B cell (primary cell): ENCODE results near the gene HSP90B1. TPM values are rescaled to one million over a fixed set of nuclear protein-coding genes. Genes with fewer than 3 reads are reported as not detected.

Source experiments
- ATAC-seq: fragments of 200-7000 bp; cut with Tn5 transposase; one replicate; pipeline ENCODE4 v1.10.0; 2021; ENCODE audit warnings: low read depth, mild to moderate bottlenecking, moderate number of reproducible peaks, moderate library complexity
- CTCF ChIA-PET: fragments of 350-600 bp; sonication (Branson Sonifier 250); formaldehyde crosslinking; loops from one replicate; lab custom pipeline; 2021; ENCODE audit warnings: antibody characterized with exemption, inconsistent platforms; lab: Charles Lee
- POLR2A ChIA-PET: fragments of 350-600 bp; sonication (Branson Sonifier 250); formaldehyde crosslinking; loops from one replicate; lab custom pipeline; 2021; ENCODE audit warnings: antibody characterized with exemption; lab: Charles Lee
- DNase-seq: peaks from one replicate; pipeline ENCODE4 v3.0.0; 2013
- H2AFZ ChIP-seq: 2 replicates; pipeline ENCODE4 v1.6.1; 2012; ENCODE audit warnings: mild to moderate bottlenecking, low read depth, low read length; ENCODE audit not compliant: insufficient read depth, poor library complexity, severe bottlenecking
- H3K27ac ChIP-seq, 2 donors: 1 replicate in 1 of 2; 2 replicates in 1 of 2; pipeline ENCODE4 v1.5.1; 2012 to 2013; ENCODE audit warnings: low read length in 2 of 2, mild to moderate bottlenecking in 2 of 2, moderate library complexity in 1 of 2
- H3K27me3 ChIP-seq, 4 experiments: fragments of 200-600 bp in 1 of 4; sonication (generic) in 1 of 4; replicated peaks in 1 of 4; 1 replicate in 2 of 4; 2 replicates in 2 of 4; pipeline versions ENCODE4 v1.6.1 to v1.7.0; 2013 to 2016; ENCODE audit warnings: low read length in 3 of 4, mild to moderate bottlenecking in 2 of 4, mixed read lengths in 1 of 4, moderate library complexity in 1 of 4; ENCODE audit not compliant: insufficient read depth in 4 of 4, control insufficient read depth in 3 of 4; ENCODE audit errors: control extremely low read depth in 1 of 4
- H3K36me3 ChIP-seq, 2 experiments: replicated peaks in 1 of 2; 1 replicate in 1 of 2; 2 replicates in 1 of 2; pipeline versions ENCODE4 v1.6.1 to v1.7.1; 2013; ENCODE audit warnings: low read length in 1 of 2; ENCODE audit not compliant: insufficient read depth in 2 of 2, control insufficient read depth in 1 of 2; ENCODE audit errors: control extremely low read depth in 1 of 2, extremely low read depth in 1 of 2
- H3K4me1 ChIP-seq, 2 donors: fragments of 200-600 bp in 1 of 2; sonication (generic) in 1 of 2; 1 replicate in 1 of 2; 2 replicates in 1 of 2; pipeline versions ENCODE4 v1.5.1 to v1.6.1; 2013 to 2017; ENCODE audit warnings: low read length in 2 of 2; ENCODE audit not compliant: control insufficient read depth in 2 of 2, insufficient read depth in 2 of 2
- H3K4me2 ChIP-seq: replicated peaks from 2 replicates; pipeline ENCODE3; 2012; ENCODE audit warnings: mild to moderate bottlenecking, low read depth, low read length; ENCODE audit not compliant: poor library complexity, severe bottlenecking
- H3K4me3 ChIP-seq, 5 experiments: fragments of 200-600 bp in 1 of 5; sonication (generic) in 1 of 5; 1 replicate in 3 of 5; 2 replicates in 2 of 5; pipeline versions ENCODE4 v1.5.1 to v1.7.0; 2011 to 2016; ENCODE audit warnings: low read length in 4 of 5, mild to moderate bottlenecking in 4 of 5, low read depth in 2 of 5, control low read depth in 1 of 5, moderate library complexity in 1 of 5; ENCODE audit not compliant: insufficient read depth in 1 of 5; ENCODE audit errors: control extremely low read depth in 1 of 5, extremely low read depth in 1 of 5
- H3K79me2 ChIP-seq: fragments of 200-600 bp; sonication (generic); one replicate; pipeline ENCODE4 v1.6.0; 2016; ENCODE audit warnings: low read length; ENCODE audit not compliant: control insufficient read depth, insufficient read depth
- H3K9ac ChIP-seq: fragments of 200-600 bp; sonication (generic); 2 replicates; pipeline ENCODE4 v1.6.1; 2017; ENCODE audit warnings: mild to moderate bottlenecking, low read length, moderate library complexity
- H3K9me3 ChIP-seq, 3 donors: one replicate each; pipeline versions ENCODE4 v1.6.1 to v1.7.1; 2013; ENCODE audit warnings: low read length in 2 of 3; ENCODE audit not compliant: control insufficient read depth in 2 of 3, insufficient read depth in 1 of 3; ENCODE audit errors: control extremely low read depth in 1 of 3
- H4K20me1 ChIP-seq: 2 replicates; pipeline ENCODE4 v1.6.0; 2012; ENCODE audit warnings: mild to moderate bottlenecking, low read length; ENCODE audit not compliant: insufficient read depth, control insufficient read depth, poor library complexity, severe bottlenecking
- H3K27ac Mint-ChIP-seq: one replicate; pipeline ENCODE4 v1.8.0; 2021; ENCODE audit warnings: mixed read lengths
- H3K27me3 Mint-ChIP-seq: one replicate; pipeline ENCODE4 v1.8.0; 2021; ENCODE audit warnings: mixed read lengths
- H3K4me1 Mint-ChIP-seq: one replicate; pipeline ENCODE4 v1.8.0; 2021; ENCODE audit warnings: mixed read lengths
- H3K4me3 Mint-ChIP-seq: one replicate; pipeline ENCODE4 v1.8.0; 2021; ENCODE audit warnings: mixed read lengths
- H3K9me3 Mint-ChIP-seq: one replicate; pipeline ENCODE4 v1.8.0; 2022; ENCODE audit warnings: mixed read lengths; ENCODE audit not compliant: insufficient read depth
- CTCF ChIP-seq: fragments of 200-600 bp; IDR thresholded peaks from one replicate; pipeline ENCODE4 v1.8.0; 2022; ENCODE audit warnings: antibody characterized with exemption, mild to moderate bottlenecking
- EZH2 ChIP-seq: IDR thresholded peaks from 2 replicates; pipeline ENCODE4 v1.6.1; 2012; ENCODE audit warnings: borderline replicate concordance, low read depth, mild to moderate bottlenecking, moderate library complexity, low read length; ENCODE audit not compliant: insufficient read depth, poor library complexity, severe bottlenecking
- WGBS: methylation state at CpG from one replicate; pipeline ENCODE4 v1.1.5; 2013; ENCODE audit warnings: missing lambda C conversion rate; ENCODE audit not compliant: insufficient coverage; 5-methylcytosine and 5-hydroxymethylcytosine counted together
- intact Hi-C: fragments of 100-400 bp; cut with micrococcal nuclease; formaldehyde crosslinking; loops from one replicate; pipeline ENCODE4 v1.10.0; 2022
- polyA plus RNA-seq: library from polyadenylated mRNA; depleted of rRNA; stranded (reverse); fragments of >200 nt; gene quantifications from 2 replicates; pipeline ENCODE4 v1.2.3, GENCODE V29; 2012
- total RNA-seq, 2 donors: library from RNA; stranded (reverse); fragments of 120-200 nt in 1 of 2; gene quantifications; 1 replicate in 1 of 2; 2 replicates in 1 of 2; pipeline versions ENCODE4 v1.2.3 to v1.2.4, GENCODE V29; 2013 to 2022

HSP90B1 gene
- total and polyA plus RNA-seq, 2 donors (not counting 1 experiment from before 2014, with no cell fraction given) = 94.5 to 203 TPM

- WGBS = no CpG with 5 or more reads among the region's 2 CpGs
- ATAC-seq (no peak), DNase-seq (no peak)
- no peak overlapping the region for H3K4me2 ChIP-seq
- CTCF ChIA-PET = interaction anchor here (1.0 to 2.2 kb wide), 5 partner anchors 46 to 229 kb away, joined by 3 to 43 read pairs (median 4); partner anchors contain the start of gene HSP90B1
- no peak overlapping the region for H2AFZ ChIP-seq
- no peaks in the 10 kb centered on the region for H3K9me3 ChIP-seq
- intact Hi-C loops = loop anchor here (5.0 kb wide), 1 partner anchor 84 kb away; the partner anchor contains the start of gene TDG
- H3K79me2 ChIP-seq = no peaks in the 10 kb centered on the region
- H4K20me1 ChIP-seq = no peaks in the 10 kb centered on the region
- Mint-ChIP-seq H3K4me3 (no peak overlapping the region), H3K27me3 (no peaks in the 10 kb centered on the region), H3K27ac (no peak overlapping the region), H3K4me1 (peaks cover 24% of the 10 kb centered on the region), H3K9me3 (no peaks in the 10 kb centered on the region)
- no peak overlapping the region for H3K4me3 ChIP-seq
- no peak overlapping the region for H3K27ac ChIP-seq
- H3K4me1 ChIP-seq = peaks cover 11 to 17% of the 10 kb centered on the region in 2 donors
- no peaks in the 10 kb centered on the region for H3K27me3 ChIP-seq
- POLR2A ChIA-PET = no interaction called here
- H3K9ac ChIP-seq = no peak overlapping the region
- TF ChIP-seq CTCF (no peak), EZH2 (no peak)
- H3K36me3 ChIP-seq = no peaks in the 10 kb centered on the region
Measured at GRCh38 chr12:103882861-103883596, 47.2 kb upstream of the HSP90B1 start.

DNA sequence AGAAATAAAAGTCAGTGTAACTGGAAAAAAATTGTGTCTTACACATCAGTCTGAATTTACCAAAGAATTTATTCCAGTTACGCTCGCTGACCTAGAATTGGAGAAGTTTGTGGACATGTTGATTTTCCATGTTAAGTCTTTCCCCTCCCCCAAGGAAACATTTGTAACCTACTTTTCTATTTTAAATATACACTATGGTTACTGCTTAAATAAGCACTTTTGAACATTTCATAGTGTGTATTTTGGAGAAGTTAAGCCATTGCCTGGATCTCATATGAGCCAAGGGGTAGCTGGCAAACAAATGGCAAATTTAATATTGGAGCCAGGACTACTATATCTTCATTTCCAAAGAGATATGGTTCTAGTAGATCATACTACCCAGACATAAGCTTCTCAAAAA is 46.3 kb upstream of the HSP90B1 start:
- Histone ChIP-seq H3K4me2 (no peak overlapping the region), H3K9me3 (no peaks in the 10 kb centered on the region), H4K20me1 (no peaks in the 10 kb centered on the region), H3K4me3 (no peak overlapping the region), H3K27ac (no peak overlapping the region), H3K27me3 (no peaks in the 10 kb centered on the region), H2AFZ (no peak overlapping the region), H3K9ac (no peak overlapping the region), H3K4me1 (peaks cover 11 to 15% of the 10 kb centered on the region in 2 donors), H3K79me2 (no peaks in the 10 kb centered on the region), H3K36me3 (no peaks in the 10 kb centered on the region)
- CTCF ChIA-PET = interaction anchor here (0.6 to 2.2 kb wide), 17 partner anchors 11 to 229 kb away, joined by 3 to 43 read pairs (median 4); partner anchors contain the start of gene HSP90B1
- intact Hi-C loops = loop anchor here (1.0 to 5.0 kb wide), 3 partner anchors 44 to 94 kb away; partner anchors contain the start of gene TDG
- Mint-ChIP-seq H3K27me3 (no peaks in the 10 kb centered on the region), H3K9me3 (no peaks in the 10 kb centered on the region), H3K4me1 (peaks cover 22% of the 10 kb centered on the region), H3K27ac (no peak overlapping the region), H3K4me3 (no peak overlapping the region)
- DNase-seq = no peak
- WGBS = no CpG with 5 or more reads among the region's 2 CpGs
- POLR2A ChIA-PET = interaction anchor here (0.7 to 1.0 kb wide), 2 partner anchors 46 to 82 kb away, joined by 3 to 5 read pairs; partner anchors contain the start of genes HSP90B1 and TDG
- ATAC-seq = no peak
- TF ChIP-seq EZH2 (no peak), CTCF (no peak)
